ENCODE data around the gene SHC2.

DNA sequence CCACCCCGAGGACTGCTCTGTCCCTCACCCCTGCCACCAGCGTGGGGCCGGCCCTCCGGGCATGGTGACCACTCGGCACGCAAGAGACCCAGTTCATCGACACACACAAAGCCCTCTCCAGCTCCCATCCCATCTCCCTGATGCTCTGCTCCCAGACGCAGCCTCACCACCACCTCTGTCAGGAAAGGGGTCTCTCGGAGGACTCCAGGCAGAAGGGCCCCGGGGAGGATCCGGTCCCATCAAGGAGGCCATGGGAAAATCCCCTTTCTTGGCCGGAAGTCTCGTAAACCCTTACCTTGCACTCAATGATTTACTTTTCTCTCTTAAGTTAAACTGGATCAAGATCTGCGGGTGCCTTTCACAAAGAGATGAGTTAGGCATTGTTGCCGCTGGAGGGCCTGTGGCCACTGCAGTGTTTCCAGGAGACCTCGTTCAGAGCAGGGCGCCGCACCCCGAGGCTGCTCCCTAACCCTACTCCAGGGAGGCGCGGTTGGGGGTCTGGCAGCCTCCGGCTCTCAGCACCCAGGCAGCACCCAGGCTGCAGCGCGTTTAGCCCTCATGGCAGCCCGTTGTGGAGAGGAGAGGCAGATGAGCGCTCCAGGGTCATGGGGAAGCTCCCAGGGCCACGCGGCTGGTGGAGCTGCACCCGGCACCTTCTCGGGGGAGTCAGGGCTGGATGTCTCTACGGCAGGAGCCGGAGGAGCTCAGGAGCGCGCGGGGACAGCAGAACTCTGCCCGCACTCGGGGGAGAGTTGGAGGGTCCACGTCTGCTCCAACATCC is 82.8 kb downstream of the SHC2 start:
- TF ChIP-seq, protein P1, sequence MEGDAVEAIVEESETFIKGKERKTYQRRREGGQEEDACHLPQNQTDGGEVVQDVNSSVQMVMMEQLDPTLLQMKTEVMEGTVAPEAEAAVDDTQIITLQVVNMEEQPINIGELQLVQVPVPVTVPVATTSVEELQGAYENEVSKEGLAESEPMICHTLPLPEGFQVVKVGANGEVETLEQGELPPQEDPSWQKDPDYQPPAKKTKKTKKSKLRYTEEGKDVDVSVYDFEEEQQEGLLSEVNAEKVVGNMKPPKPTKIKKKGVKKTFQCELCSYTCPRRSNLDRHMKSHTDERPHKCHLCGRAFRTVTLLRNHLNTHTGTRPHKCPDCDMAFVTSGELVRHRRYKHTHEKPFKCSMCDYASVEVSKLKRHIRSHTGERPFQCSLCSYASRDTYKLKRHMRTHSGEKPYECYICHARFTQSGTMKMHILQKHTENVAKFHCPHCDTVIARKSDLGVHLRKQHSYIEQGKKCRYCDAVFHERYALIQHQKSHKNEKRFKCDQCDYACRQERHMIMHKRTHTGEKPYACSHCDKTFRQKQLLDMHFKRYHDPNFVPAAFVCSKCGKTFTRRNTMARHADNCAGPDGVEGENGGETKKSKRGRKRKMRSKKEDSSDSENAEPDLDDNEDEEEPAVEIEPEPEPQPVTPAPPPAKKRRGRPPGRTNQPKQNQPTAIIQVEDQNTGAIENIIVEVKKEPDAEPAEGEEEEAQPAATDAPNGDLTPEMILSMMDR (IDR thresholded peaks at IDR 0.05): no peak
- TF ChIP-seq POLR2A (IDR thresholded peaks at IDR 0.05): no peak

Data from adrenal gland (tissue), 5 donors.